Measurements from ENCODE around the gene DOP1B.
"Not testable (repeated sequence)": the region's sequence is repeated elsewhere in the genome, so short reads cannot be mapped to it uniquely, and the experiment has no call there.

The DOP1B gene

GRCh38 chr21:36156815-36157670 is at the start of gene DOP1B:
TSS of gene DOP1B (plus strand) at chr21:36156824. CDS start at chr21:36164734, 7,910 bp downstream.
- DNase-seq: no peak

- no peak for DNase-seq
Observed at GRCh38 chr21:36109868-36110267, 46.8 kb upstream of the DOP1B start.

- DNase-seq: no peak
Observed at GRCh38 chr21:36111238-36111637, 45.4 kb upstream of the DOP1B start.

- DNase-seq: peak; percentile 84
Observed at GRCh38 chr21:36113647-36114428, 42.8 kb upstream of the DOP1B start.

GRCh38 chr21:36115138-36115730 is 41.4 kb upstream of the DOP1B start:
- no peak for DNase-seq

GRCh38 chr21:36117286-36117741 is 39.3 kb upstream of the DOP1B start:
- DNase-seq: no peak

- no peak for DNase-seq
Observed at GRCh38 chr21:36120304-36120888, 36.2 kb upstream of the DOP1B start.

- DNase-seq: no peak
Observed at GRCh38 chr21:36122977-36123376, 33.6 kb upstream of the DOP1B start.

GRCh38 chr21:36124395-36124794 is 32.2 kb upstream of the DOP1B start:
- no peak for DNase-seq

- peak; percentile 83 for DNase-seq
Observed at GRCh38 chr21:36125512-36126207, 31.0 kb upstream of the DOP1B start.

GRCh38 chr21:36126208-36126565 is 30.4 kb upstream of the DOP1B start:
- DNase-seq: no peak

GRCh38 chr21:36126621-36127110 is 30.0 kb upstream of the DOP1B start:
- DNase-seq: no peak

- no peak for DNase-seq
Observed at GRCh38 chr21:36127250-36127904, 29.2 kb upstream of the DOP1B start.

- no peak for DNase-seq
Observed at GRCh38 chr21:36127977-36128376, 28.6 kb upstream of the DOP1B start.

GRCh38 chr21:36129219-36129618 is 27.4 kb upstream of the DOP1B start:
- peak; percentile 8 for DNase-seq

GRCh38 chr21:36130414-36130762 is 26.2 kb upstream of the DOP1B start:
- peak; percentile 60 for DNase-seq

- not testable (repeated sequence) for DNase-seq
Observed at GRCh38 chr21:36130839-36131238, 25.8 kb upstream of the DOP1B start.

- DNase-seq: peak; percentile 54
Observed at GRCh38 chr21:36132696-36133095, 23.9 kb upstream of the DOP1B start.

GRCh38 chr21:36134803-36135390 is 21.7 kb upstream of the DOP1B start, which contains the start of gene CBR3:
TSS of gene CBR3 (plus strand) at chr21:36135079. CDS start at chr21:36135193, 114 bp downstream.
- DNase-seq: peak; percentile 86

GRCh38 chr21:36135391-36136102 is 21.1 kb upstream of the DOP1B start:
- peak; percentile 85 for DNase-seq

- DNase-seq: peak; percentile 22
Observed at GRCh38 chr21:36139791-36140190, 16.8 kb upstream of the DOP1B start.
